Measurements from ENCODE around the gene PIWIL1.

Gene PIWIL1

GRCh38 chr12:130337488-130338303, at the start of gene PIWIL1:
Gene PIWIL1, plus strand, starts transcription at chr12:130337887. Its CDS starts 4,705 bp downstream, at chr12:130342592.
- no peaks in the 10 kb centered on the region for H3K4me1 Mint-ChIP-seq
- H3K4me3 Mint-ChIP-seq = no peak within 1 kb of the TSS
- no peaks in the 10 kb centered on the region for H3K9me3 Mint-ChIP-seq
- H3K36me3 Mint-ChIP-seq = no peaks in the 10 kb centered on the region
- H3K27me3 Mint-ChIP-seq = peaks cover 24% of the 10 kb centered on the region
- H3K27ac Mint-ChIP-seq = no peak within 1 kb of the TSS

- H3K4me3 Mint-ChIP-seq = no peak overlapping the region
- H3K27me3 Mint-ChIP-seq = peaks cover 7% of the 10 kb centered on the region
- H3K4me1 Mint-ChIP-seq = no peaks in the 10 kb centered on the region
- no peaks in the 10 kb centered on the region for H3K36me3 Mint-ChIP-seq
- H3K27ac Mint-ChIP-seq = no peak overlapping the region
- H3K9me3 Mint-ChIP-seq = peaks cover 10% of the 10 kb centered on the region
These were observed 49.5 kb upstream of the PIWIL1 start for GRCh38 chr12:130288206-130288605.

DNA sequence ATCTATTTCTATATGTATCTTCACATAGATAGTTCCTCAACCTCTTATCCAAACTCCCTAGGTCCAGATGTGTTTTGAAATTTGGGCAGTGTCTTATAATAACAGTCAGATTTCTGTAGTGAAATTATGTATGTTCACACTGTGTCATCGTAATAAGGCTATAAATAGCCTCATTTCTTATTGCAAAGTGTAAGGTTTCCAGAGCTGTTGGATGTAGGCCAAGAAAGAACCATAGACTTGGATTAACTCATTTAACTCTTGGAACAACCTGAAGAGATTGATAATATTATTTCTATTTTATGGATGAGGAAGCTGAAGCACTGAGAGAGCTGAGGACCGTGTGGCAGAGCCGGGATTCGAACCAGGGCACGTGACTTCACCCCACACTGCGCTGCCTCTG, 49.0 kb upstream of the PIWIL1 start:
- Mint-ChIP-seq H3K27me3 (peaks cover 6% of the 10 kb centered on the region), H3K27ac (no peak overlapping the region), H3K9me3 (peaks cover 10% of the 10 kb centered on the region), H3K4me3 (no peak overlapping the region), H3K4me1 (no peaks in the 10 kb centered on the region), H3K36me3 (no peaks in the 10 kb centered on the region)

DNA sequence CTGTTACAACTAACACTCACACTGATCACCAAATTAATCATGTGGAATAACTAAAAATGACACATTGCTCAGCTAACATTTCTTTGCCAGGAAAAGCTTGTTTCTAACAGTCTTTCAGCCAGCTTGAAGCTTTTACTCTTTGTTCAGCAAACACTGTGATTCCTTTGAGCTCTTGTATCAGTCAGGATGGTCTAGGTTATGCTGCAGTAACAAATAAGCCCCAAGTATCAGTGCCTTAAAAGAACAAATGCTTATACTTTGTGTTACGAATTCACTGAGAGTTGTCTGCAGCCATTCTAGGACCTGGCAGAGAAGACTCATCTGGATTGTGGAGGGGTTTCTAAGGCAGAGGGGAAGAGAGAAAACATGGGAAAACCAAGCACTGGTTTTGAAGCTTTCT, 47.6 kb upstream of the PIWIL1 start:
- H3K9me3 Mint-ChIP-seq = peaks cover 10% of the 10 kb centered on the region
- H3K4me3 Mint-ChIP-seq = no peak overlapping the region
- H3K4me1 Mint-ChIP-seq = no peaks in the 10 kb centered on the region
- no peaks in the 10 kb centered on the region for H3K36me3 Mint-ChIP-seq
- no peak overlapping the region for H3K27ac Mint-ChIP-seq
- H3K27me3 Mint-ChIP-seq = peaks cover 6% of the 10 kb centered on the region

GRCh38 chr12:130298322-130299021, 39.2 kb upstream of the PIWIL1 start:
- Mint-ChIP-seq H3K36me3 (no peaks in the 10 kb centered on the region), H3K27ac (no peak overlapping the region), H3K4me1 (no peaks in the 10 kb centered on the region), H3K9me3 (no peaks in the 10 kb centered on the region), H3K4me3 (no peak overlapping the region), H3K27me3 (no peaks in the 10 kb centered on the region)

- H3K27me3 Mint-ChIP-seq = no peaks in the 10 kb centered on the region
- no peak overlapping the region for H3K4me3 Mint-ChIP-seq
- H3K36me3 Mint-ChIP-seq = no peaks in the 10 kb centered on the region
- no peaks in the 10 kb centered on the region for H3K4me1 Mint-ChIP-seq
- H3K27ac Mint-ChIP-seq = no peak overlapping the region
- no peaks in the 10 kb centered on the region for H3K9me3 Mint-ChIP-seq
These were observed 38.1 kb upstream of the PIWIL1 start for GRCh38 chr12:130299574-130299973.

- Mint-ChIP-seq H3K36me3 (no peaks in the 10 kb centered on the region), H3K9me3 (no peaks in the 10 kb centered on the region), H3K4me1 (no peaks in the 10 kb centered on the region), H3K27me3 (no peaks in the 10 kb centered on the region), H3K4me3 (no peak overlapping the region), H3K27ac (no peak overlapping the region)
These were observed 37.6 kb upstream of the PIWIL1 start for GRCh38 chr12:130300090-130300489.

- H3K27me3 Mint-ChIP-seq = no peaks in the 10 kb centered on the region
- no peaks in the 10 kb centered on the region for H3K36me3 Mint-ChIP-seq
- H3K9me3 Mint-ChIP-seq = no peaks in the 10 kb centered on the region
- no peak overlapping the region for H3K4me3 Mint-ChIP-seq
- H3K4me1 Mint-ChIP-seq = no peaks in the 10 kb centered on the region
- H3K27ac Mint-ChIP-seq = no peak overlapping the region
These were observed 36.8 kb upstream of the PIWIL1 start for GRCh38 chr12:130300737-130301535.

- Mint-ChIP-seq H3K4me3 (no peak overlapping the region), H3K27ac (no peak overlapping the region), H3K4me1 (no peaks in the 10 kb centered on the region), H3K9me3 (no peaks in the 10 kb centered on the region), H3K27me3 (no peaks in the 10 kb centered on the region), H3K36me3 (no peaks in the 10 kb centered on the region)
These were observed 36.1 kb upstream of the PIWIL1 start for GRCh38 chr12:130301559-130301958.

DNA sequence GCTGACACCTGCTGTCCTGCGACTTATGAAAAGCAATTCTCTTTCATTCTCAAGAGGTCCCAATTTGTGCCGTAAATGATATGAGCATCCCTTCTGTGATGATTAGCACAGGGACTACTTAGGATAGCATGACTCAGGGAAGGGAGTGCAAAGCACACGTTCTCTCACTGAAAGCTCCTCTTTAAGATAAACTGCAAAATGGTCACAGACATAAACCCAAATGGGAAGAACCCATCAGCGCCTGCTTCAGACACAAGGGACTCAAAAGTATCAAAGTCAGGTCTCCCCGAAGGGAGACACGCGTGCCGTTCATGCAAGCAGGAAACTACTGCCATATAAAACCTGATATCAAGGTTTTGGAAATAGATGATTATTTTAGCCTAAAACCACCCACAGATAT, 33.9 kb upstream of the PIWIL1 start:
- no peak overlapping the region for H3K4me3 Mint-ChIP-seq
- H3K27ac Mint-ChIP-seq = no peak overlapping the region
- no peaks in the 10 kb centered on the region for H3K9me3 Mint-ChIP-seq
- peaks cover 4% of the 10 kb centered on the region for H3K27me3 Mint-ChIP-seq
- H3K36me3 Mint-ChIP-seq = no peaks in the 10 kb centered on the region
- no peaks in the 10 kb centered on the region for H3K4me1 Mint-ChIP-seq

GRCh38 chr12:130307859-130308258, 29.8 kb upstream of the PIWIL1 start:
- Mint-ChIP-seq H3K9me3 (no peaks in the 10 kb centered on the region), H3K27me3 (peaks cover 4% of the 10 kb centered on the region), H3K4me3 (no peak overlapping the region), H3K4me1 (no peaks in the 10 kb centered on the region), H3K36me3 (no peaks in the 10 kb centered on the region), H3K27ac (no peak overlapping the region)

- no peaks in the 10 kb centered on the region for H3K9me3 Mint-ChIP-seq
- H3K4me3 Mint-ChIP-seq = no peak overlapping the region
- H3K36me3 Mint-ChIP-seq = no peaks in the 10 kb centered on the region
- no peak overlapping the region for H3K27ac Mint-ChIP-seq
- no peaks in the 10 kb centered on the region for H3K4me1 Mint-ChIP-seq
- H3K27me3 Mint-ChIP-seq = peaks cover 4% of the 10 kb centered on the region
These were observed 29.3 kb upstream of the PIWIL1 start for GRCh38 chr12:130308393-130308792.

GRCh38 chr12:130316251-130316650, 21.4 kb upstream of the PIWIL1 start:
- Mint-ChIP-seq H3K9me3 (no peaks in the 10 kb centered on the region), H3K4me1 (peaks cover 8% of the 10 kb centered on the region), H3K36me3 (no peaks in the 10 kb centered on the region), H3K27ac (no peak overlapping the region), H3K4me3 (no peak overlapping the region), H3K27me3 (no peaks in the 10 kb centered on the region)

- Mint-ChIP-seq H3K4me3 (no peak overlapping the region), H3K36me3 (no peaks in the 10 kb centered on the region)
These were observed 17.2 kb upstream of the PIWIL1 start for GRCh38 chr12:130320536-130320935.

GRCh38 chr12:130322263-130322662, 15.4 kb upstream of the PIWIL1 start:
- H3K4me1 Mint-ChIP-seq = no peaks in the 10 kb centered on the region
- no peak overlapping the region for H3K4me3 Mint-ChIP-seq
- H3K9me3 Mint-ChIP-seq = no peaks in the 10 kb centered on the region
- H3K27ac Mint-ChIP-seq = no peak overlapping the region
- no peaks in the 10 kb centered on the region for H3K36me3 Mint-ChIP-seq
- H3K27me3 Mint-ChIP-seq = no peaks in the 10 kb centered on the region

More at GRCh38 chr12:130320536-130320935, 17.2 kb upstream of the PIWIL1 start:
- no peaks in the 10 kb centered on the region for H3K4me1 Mint-ChIP-seq
- H3K27me3 Mint-ChIP-seq = no peaks in the 10 kb centered on the region
- H3K27ac Mint-ChIP-seq = no peak overlapping the region
- no peaks in the 10 kb centered on the region for H3K9me3 Mint-ChIP-seq

DNA sequence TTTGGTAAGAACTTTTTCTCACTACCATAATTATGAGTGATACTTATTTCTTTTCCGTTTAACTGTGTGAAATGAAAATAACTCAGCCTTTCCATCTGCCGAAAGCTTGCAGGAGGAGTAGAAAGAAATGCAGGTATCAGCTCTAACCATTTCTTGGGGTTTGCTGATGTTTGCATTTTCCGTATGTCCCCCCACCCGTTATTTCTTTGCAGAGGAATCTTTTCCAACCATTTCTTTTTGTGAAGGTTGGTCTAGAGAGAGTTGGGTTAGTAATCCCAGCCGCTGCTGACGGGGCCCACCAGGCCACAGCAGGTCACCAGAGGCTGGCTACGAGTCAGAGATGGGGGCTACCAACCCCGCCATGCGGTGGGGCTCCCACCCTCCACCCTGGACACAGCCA, 7.0 kb upstream of the PIWIL1 start:
- Mint-ChIP-seq H3K36me3 (no peaks in the 10 kb centered on the region), H3K4me3 (no peak overlapping the region), H3K9me3 (no peaks in the 10 kb centered on the region), H3K27ac (no peak overlapping the region), H3K27me3 (peaks cover 10% of the 10 kb centered on the region), H3K4me1 (no peaks in the 10 kb centered on the region)

Data from activated naive CD4-positive, alpha-beta T cell treated with anti-CD3 and anti-CD28 coated beads, Interleukin-2, amount 50 U/mL, for 24 hours (primary cell).